Endothelial cell (in vitro differentiated cells): Measurements from ENCODE around the gene MTMR12. TPM values are rescaled to one million over a fixed set of nuclear protein-coding genes. Genes with fewer than 3 reads are reported as not detected.

Experiments used
- DNase-seq: peaks from one replicate; pipeline ENCODE4 v3.0.0; 2021; ENCODE audit warnings: low spot score
- H3K27ac Mint-ChIP-seq: one replicate; pipeline ENCODE4 v1.8.0; 2021; ENCODE audit warnings: mixed read lengths, inconsistent platforms; ENCODE audit not compliant: unreplicated experiment
- H3K27me3 Mint-ChIP-seq: one replicate; pipeline ENCODE4 v1.8.0; 2021; ENCODE audit warnings: mild to moderate bottlenecking, moderate library complexity, mixed read lengths, inconsistent platforms; ENCODE audit not compliant: unreplicated experiment
- H3K36me3 Mint-ChIP-seq: one replicate; pipeline ENCODE4 v1.8.0; 2021; ENCODE audit warnings: mild to moderate bottlenecking, low read depth, mixed read lengths, inconsistent platforms; ENCODE audit not compliant: unreplicated experiment
- H3K4me1 Mint-ChIP-seq: one replicate; pipeline ENCODE4 v1.8.0; 2021; ENCODE audit warnings: mild to moderate bottlenecking, mixed read lengths, inconsistent platforms; ENCODE audit not compliant: unreplicated experiment
- H3K4me3 Mint-ChIP-seq: one replicate; pipeline ENCODE4 v1.8.0; 2021; ENCODE audit warnings: mild to moderate bottlenecking, mixed read lengths, inconsistent platforms; ENCODE audit not compliant: unreplicated experiment
- H3K9me3 Mint-ChIP-seq: one replicate; pipeline ENCODE4 v1.8.0; 2021; ENCODE audit warnings: mixed read lengths, inconsistent platforms; ENCODE audit not compliant: unreplicated experiment
- total RNA-seq: library from RNA; stranded (reverse); fragmentation: NEBNext Ultra II Directional; extraction: Animal tissue kit (Norgen Biotek cat#: 25700); gene quantifications from one replicate; pipeline ENCODE4 v1.2.1, GENCODE V29; 2021; ENCODE audit not compliant: unreplicated experiment
- TF ChIP-seq, protein P1 (sequence below): fragments of 200-600 bp; sonication (generic); IDR thresholded peaks from one replicate; pipeline ENCODE4 v1.5.0; 2021; ENCODE audit warnings: antibody characterized with exemption; ENCODE audit not compliant: unreplicated experiment

MTMR12 gene
- total RNA-seq, 1 donor from 2014 or later = 39.4 TPM

DNA sequence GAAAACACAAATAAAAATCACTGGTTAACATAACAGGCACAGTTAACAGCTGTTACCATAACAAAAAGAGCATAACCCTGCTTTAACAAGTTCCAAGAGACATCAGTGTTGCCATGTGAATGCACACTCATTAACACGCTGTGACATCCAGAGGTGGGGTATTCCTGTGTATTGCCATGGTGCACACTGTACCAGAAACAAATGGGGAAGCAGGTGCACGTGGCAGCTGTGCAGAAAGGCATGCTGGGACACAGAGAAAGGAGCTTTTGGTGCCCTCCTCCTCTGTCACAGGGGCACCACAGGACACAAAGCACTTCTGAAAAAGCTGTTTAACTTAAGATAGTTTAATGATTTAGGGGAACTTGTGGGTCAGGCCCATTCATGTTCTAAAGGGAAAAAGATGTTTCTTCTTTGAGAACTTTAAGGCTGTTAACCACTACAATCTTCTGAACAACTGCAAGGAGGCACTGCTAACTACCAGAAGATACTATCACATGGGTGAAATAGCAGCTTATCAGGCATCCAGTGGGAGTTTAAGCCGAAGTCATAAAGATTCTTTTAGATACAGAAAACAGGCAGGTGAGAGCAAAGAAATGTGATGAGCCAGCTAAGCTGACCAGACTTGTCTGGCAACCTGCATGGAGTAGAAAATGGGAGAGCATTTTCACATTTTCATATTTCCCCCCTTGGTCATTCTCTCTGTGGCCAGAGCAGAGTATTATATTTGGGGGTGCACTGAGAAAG lies 82.2 kb downstream of the MTMR12 start:
- Mint-ChIP-seq H3K27ac (no peak overlapping the region), H3K9me3 (no peaks in the 10 kb centered on the region), H3K27me3 (no peaks in the 10 kb centered on the region), H3K4me1 (no peaks in the 10 kb centered on the region), H3K4me3 (no peak overlapping the region), H3K36me3 (peaks cover 44% of the 10 kb centered on the region)
- DNase-seq = no peak
- TF ChIP-seq, protein P1, sequence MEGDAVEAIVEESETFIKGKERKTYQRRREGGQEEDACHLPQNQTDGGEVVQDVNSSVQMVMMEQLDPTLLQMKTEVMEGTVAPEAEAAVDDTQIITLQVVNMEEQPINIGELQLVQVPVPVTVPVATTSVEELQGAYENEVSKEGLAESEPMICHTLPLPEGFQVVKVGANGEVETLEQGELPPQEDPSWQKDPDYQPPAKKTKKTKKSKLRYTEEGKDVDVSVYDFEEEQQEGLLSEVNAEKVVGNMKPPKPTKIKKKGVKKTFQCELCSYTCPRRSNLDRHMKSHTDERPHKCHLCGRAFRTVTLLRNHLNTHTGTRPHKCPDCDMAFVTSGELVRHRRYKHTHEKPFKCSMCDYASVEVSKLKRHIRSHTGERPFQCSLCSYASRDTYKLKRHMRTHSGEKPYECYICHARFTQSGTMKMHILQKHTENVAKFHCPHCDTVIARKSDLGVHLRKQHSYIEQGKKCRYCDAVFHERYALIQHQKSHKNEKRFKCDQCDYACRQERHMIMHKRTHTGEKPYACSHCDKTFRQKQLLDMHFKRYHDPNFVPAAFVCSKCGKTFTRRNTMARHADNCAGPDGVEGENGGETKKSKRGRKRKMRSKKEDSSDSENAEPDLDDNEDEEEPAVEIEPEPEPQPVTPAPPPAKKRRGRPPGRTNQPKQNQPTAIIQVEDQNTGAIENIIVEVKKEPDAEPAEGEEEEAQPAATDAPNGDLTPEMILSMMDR = no peak

DNA sequence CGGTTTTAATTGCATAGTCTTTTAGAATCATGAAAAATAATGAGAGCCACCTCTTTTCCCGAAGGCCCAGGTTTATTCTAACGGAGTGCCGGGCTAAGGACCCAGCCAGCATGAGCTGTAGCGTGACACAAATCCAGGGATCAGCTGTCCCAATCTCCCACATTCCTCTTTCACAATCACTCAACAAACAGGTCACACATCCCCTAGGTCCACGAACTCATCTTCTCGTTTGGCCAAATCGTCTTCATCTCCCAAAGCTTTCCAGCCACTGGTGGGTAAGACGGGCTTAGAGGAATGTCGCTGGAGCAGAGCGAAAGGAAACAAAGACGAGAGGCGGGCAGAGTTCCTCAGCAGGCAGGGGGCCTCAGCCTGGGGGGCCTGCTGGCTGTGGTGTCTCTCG lies 83.2 kb downstream of the MTMR12 start:
- H3K4me1 Mint-ChIP-seq = no peaks in the 10 kb centered on the region
- no peaks in the 10 kb centered on the region for H3K9me3 Mint-ChIP-seq
- TF ChIP-seq, protein P1 = no peak
- H3K27me3 Mint-ChIP-seq = no peaks in the 10 kb centered on the region
- H3K4me3 Mint-ChIP-seq = no peak overlapping the region
- peaks cover 35% of the 10 kb centered on the region for H3K36me3 Mint-ChIP-seq
- no peak overlapping the region for H3K27ac Mint-ChIP-seq
- DNase-seq = no peak

DNA sequence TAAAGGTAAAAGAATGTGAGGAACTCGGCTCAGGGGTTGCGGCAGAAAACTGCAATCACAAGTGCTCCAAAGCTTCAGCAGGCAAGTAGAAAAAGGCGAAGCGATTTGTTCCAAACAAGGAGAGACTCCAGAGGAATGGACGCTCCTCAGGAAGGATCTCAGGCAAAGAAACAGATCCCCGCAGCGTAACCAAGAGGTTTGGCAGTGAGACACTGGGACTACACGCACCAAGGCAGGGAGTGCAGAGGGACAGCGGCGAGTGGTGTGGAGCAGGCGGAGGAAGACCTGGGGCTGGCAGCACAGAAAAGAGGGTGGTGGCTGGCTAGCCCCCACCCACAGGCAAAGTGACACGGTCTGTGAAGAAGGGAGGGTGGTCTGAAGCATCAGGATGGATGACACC lies 83.9 kb downstream of the MTMR12 start:
- DNase-seq = no peak
- no peaks in the 10 kb centered on the region for H3K9me3 Mint-ChIP-seq
- TF ChIP-seq, protein P1 = no peak
- H3K36me3 Mint-ChIP-seq = peaks cover 30% of the 10 kb centered on the region
- H3K27ac Mint-ChIP-seq = peak overlapping the region; percentile 54
- H3K4me3 Mint-ChIP-seq = peak overlapping the region; percentile 34
- H3K27me3 Mint-ChIP-seq = no peaks in the 10 kb centered on the region
- no peaks in the 10 kb centered on the region for H3K4me1 Mint-ChIP-seq

DNA sequence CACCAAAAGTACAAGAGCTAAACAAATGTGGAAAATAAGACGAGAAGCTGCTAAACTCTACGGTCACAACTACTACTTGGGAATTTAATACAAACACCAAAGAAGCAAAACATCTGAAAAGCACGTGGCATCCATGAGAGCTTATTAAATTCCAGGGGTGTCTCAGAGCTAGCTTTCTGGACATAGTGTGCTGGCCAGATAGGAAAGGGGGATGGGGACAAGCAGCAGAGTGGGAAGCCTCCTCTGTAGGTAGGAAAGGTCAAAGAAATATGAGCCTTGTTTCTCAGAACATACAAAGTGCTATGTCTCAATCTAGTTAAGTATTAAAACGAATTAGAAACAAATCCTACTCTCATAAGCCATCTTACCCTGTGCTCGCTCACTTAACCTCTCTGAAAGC lies 87.3 kb downstream of the MTMR12 start:
- H3K27me3 Mint-ChIP-seq = peaks cover 2% of the 10 kb centered on the region
- H3K4me3 Mint-ChIP-seq = no peak overlapping the region
- DNase-seq = no peak
- H3K4me1 Mint-ChIP-seq = no peaks in the 10 kb centered on the region
- TF ChIP-seq, protein P1 = no peak
- peaks cover 24% of the 10 kb centered on the region for H3K36me3 Mint-ChIP-seq
- H3K9me3 Mint-ChIP-seq = no peaks in the 10 kb centered on the region
- H3K27ac Mint-ChIP-seq = no peak overlapping the region

DNA sequence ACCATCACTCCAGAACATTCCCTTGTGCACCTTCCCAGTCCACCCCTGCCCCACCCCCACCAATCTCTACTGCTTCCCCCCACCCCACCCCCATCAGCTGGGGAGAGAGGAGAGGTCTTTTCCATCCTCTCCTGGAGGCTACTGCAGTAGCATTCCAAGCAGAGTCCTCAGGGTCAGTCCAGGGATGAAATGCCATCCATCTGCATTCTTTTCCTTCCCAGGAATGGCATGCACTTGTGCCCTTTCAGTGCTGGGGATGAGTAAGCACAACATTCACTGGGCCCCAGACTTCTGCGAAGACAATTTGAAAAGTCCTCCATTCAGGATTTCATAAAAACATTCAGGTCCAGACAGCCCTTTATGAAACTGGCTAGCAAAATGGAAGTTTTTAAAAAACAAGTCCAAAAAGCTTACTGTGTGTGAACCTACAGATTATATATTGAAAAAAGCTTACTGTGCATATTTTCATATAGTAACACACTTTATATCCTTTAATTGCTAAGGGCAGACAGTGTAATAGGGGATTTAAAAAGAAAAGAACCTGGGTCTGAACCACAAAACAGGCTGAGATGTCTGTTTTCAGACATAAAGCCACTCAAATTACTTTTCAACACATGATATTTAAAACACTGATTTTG lies 88.6 kb downstream of the MTMR12 start:
- no peaks in the 10 kb centered on the region for H3K4me1 Mint-ChIP-seq
- H3K27ac Mint-ChIP-seq = no peak overlapping the region
- DNase-seq = no peak
- H3K4me3 Mint-ChIP-seq = no peak overlapping the region
- H3K9me3 Mint-ChIP-seq = no peaks in the 10 kb centered on the region
- TF ChIP-seq, protein P1 = no peak
- peaks cover 13% of the 10 kb centered on the region for H3K36me3 Mint-ChIP-seq
- peaks cover 2% of the 10 kb centered on the region for H3K27me3 Mint-ChIP-seq
